Measurements from ENCODE around the gene SRL. TPM values are rescaled to one million over a fixed set of nuclear protein-coding genes. Genes with fewer than 3 reads are reported as not detected.

SRL gene
- total RNA-seq, 1 donor from 2014 or later, result 1.2 TPM

DNA sequence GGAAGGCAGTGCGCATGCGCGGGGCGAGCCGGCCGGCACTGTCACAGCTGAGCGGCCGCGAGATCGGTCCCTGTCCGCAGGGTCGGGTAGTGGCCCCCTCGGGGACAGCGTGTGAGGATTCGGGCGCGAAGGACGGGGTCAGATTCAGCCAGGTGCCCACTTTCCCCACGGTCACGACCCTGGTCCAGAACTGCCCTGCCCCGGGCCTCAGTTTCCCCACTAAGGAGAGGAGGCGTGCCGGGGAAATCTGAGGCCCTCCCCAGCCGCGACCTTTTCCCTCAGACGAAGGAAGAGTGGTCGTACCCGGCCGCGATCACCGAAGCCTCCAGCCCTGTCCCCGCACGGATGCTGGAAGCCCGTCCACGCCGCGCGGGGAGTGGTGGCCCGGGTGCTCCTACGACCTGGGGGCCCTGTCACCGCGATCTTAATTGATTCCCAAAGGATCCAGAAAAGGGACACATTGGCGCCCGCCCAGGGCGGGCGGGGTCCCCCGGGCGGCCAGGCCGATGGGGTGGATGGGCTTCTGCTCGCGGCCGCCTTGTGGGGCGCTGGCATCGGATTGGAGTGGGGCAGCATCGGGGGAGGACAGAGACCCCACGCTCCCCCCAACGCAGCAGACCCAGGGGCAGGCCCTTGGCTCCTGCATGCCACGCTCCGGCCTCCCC lies 57.7 kb downstream of the SRL start:
- no peak for DNase-seq (ENCODE audit: extremely low spot score, unreplicated experiment)
- Mint-ChIP-seq H3K36me3 (no peaks in the 10 kb centered on the region), H3K9me3 (no peaks in the 10 kb centered on the region), H3K4me3 (peak overlapping the region; percentile 90), H3K4me1 (ENCODE audit: unreplicated experiment) (peaks cover 16% of the 10 kb centered on the region), H3K27me3 (peaks cover 11% of the 10 kb centered on the region), H3K27ac (peak overlapping the region; percentile 87)
- no peak for TF ChIP-seq CTCF (conservative IDR thresholded peaks at IDR 0.05)

- H3K4me1 Mint-ChIP-seq (ENCODE audit: unreplicated experiment), result peaks cover 11% of the 10 kb centered on the region
- H3K4me3 Mint-ChIP-seq, result peak overlapping the region; percentile 86
- peak; percentile 20 for TF ChIP-seq CTCF (conservative IDR thresholded peaks at IDR 0.05)
- H3K36me3 Mint-ChIP-seq, result no peaks in the 10 kb centered on the region
- peak overlapping the region; percentile 85 for H3K27ac Mint-ChIP-seq
- peaks cover 4% of the 10 kb centered on the region for H3K27me3 Mint-ChIP-seq
- H3K9me3 Mint-ChIP-seq, result no peaks in the 10 kb centered on the region
- DNase-seq (ENCODE audit: extremely low spot score, unreplicated experiment), result peak; percentile 99
These were observed 58.4 kb downstream of the SRL start for GRCh38 chr16:4183237-4184037.

DNA sequence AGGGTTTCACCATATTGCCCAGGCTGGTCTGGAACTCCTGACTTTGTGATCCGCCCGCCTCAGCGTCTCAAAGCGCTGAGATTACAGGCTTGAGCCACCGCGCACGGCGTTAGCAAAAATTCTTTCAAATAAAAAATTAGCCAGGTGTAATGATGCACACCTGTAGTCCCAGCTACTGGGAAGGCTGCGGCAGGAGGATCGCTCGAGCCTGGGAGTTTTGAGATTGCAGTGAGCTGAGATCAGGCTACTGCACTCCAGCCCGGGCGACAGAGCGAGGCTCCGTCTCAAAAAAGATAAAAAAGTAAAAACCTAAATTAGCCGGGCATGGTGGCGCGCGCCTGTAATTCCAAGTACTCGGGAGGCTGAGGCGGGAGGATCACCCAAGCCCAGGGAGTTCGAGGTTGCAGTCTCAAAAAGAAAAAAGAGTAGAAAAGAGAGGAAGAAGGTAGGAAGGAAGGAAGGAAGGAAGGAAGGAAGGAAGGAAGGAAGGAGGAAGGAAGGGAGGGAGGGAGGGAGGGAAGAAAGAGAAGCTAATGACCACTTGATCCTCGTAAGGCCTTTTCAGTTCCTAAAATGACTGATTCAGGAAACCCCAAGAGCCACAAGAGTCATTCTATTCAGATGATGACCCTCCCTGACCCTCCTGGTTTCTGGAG lies 59.2 kb downstream of the SRL start:
- no peak for TF ChIP-seq CTCF (conservative IDR thresholded peaks at IDR 0.05)
- Mint-ChIP-seq H3K4me3 (peak overlapping the region; percentile 86), H3K4me1 (ENCODE audit: unreplicated experiment) (peaks cover 11% of the 10 kb centered on the region), H3K9me3 (no peaks in the 10 kb centered on the region), H3K36me3 (no peaks in the 10 kb centered on the region), H3K27ac (peak overlapping the region; percentile 85), H3K27me3 (peaks cover 4% of the 10 kb centered on the region)
- no peak for DNase-seq (ENCODE audit: extremely low spot score, unreplicated experiment)

GRCh38 chr16:4180511-4180910 lies 61.4 kb downstream of the SRL start:
- DNase-seq (ENCODE audit: extremely low spot score, unreplicated experiment), result no peak
- Mint-ChIP-seq H3K27ac (no peak overlapping the region), H3K27me3 (peaks cover 4% of the 10 kb centered on the region), H3K9me3 (no peaks in the 10 kb centered on the region), H3K36me3 (no peaks in the 10 kb centered on the region), H3K4me3 (no peak overlapping the region), H3K4me1 (ENCODE audit: unreplicated experiment) (peaks cover 11% of the 10 kb centered on the region)
- TF ChIP-seq CTCF (conservative IDR thresholded peaks at IDR 0.05), result no peak

GRCh38 chr16:4179763-4180260 lies 62.1 kb downstream of the SRL start:
- no peak overlapping the region for H3K4me3 Mint-ChIP-seq
- peak overlapping the region; percentile 27 for H3K27ac Mint-ChIP-seq

More at GRCh38 chr16:4179763-4180260, 62.1 kb downstream of the SRL start:
- no peaks in the 10 kb centered on the region for H3K36me3 Mint-ChIP-seq
- TF ChIP-seq CTCF (conservative IDR thresholded peaks at IDR 0.05), result no peak
- H3K9me3 Mint-ChIP-seq, result no peaks in the 10 kb centered on the region
- peaks cover 8% of the 10 kb centered on the region for H3K4me1 Mint-ChIP-seq (ENCODE audit: unreplicated experiment)
- H3K27me3 Mint-ChIP-seq, result peaks cover 3% of the 10 kb centered on the region
- DNase-seq (ENCODE audit: extremely low spot score, unreplicated experiment), result no peak

Measured in type B pancreatic cell (in vitro differentiated cells).